Measurements from ENCODE around the gene KRTAP10-8. TPM values are rescaled to one million over a fixed set of nuclear protein-coding genes. Genes with fewer than 3 reads are reported as not detected.

Gene KRTAP10-8
- total and polyA plus RNA-seq, 2 of the 4 experiments (the other 2 are of a cell fraction): not detected

- no peaks in the 10 kb centered on the region for H3K36me3 ChIP-seq (ENCODE audit: control insufficient read depth, insufficient read depth, low read length)
- DNase-seq (no peak), ATAC-seq (ENCODE audit: low read depth) (no peak)
- H2AK5ac ChIP-seq (ENCODE audit: low read depth, low read length): no peak overlapping the region
- no peaks in the 10 kb centered on the region for H3K79me1 ChIP-seq (ENCODE audit: low read depth in 1 of 2, low read length in 2 of 2)
- H3K9me3 ChIP-seq (ENCODE audit: control insufficient read depth, insufficient read depth, low read length): peaks cover 13% of the 10 kb centered on the region
- no peak overlapping the region for H4K91ac ChIP-seq (ENCODE audit: insufficient read depth, low read depth, low read length)
- no peak overlapping the region for H3K9ac ChIP-seq (ENCODE audit: low read depth, low read length)
- no peak overlapping the region for H2BK120ac ChIP-seq (ENCODE audit: low read depth, low read length)
- no peak overlapping the region for H3K14ac ChIP-seq (replicated peaks; ENCODE audit: low read depth, low read length)
- ChIA-PET POLR2A (ENCODE audit: unreplicated experiment) (no interaction called here), CTCF (no interaction called here)
- H2BK15ac ChIP-seq (ENCODE audit: low read depth, low read length): no peak overlapping the region
- intact Hi-C loops (cut with micrococcal nuclease) (no loop called here), in situ Hi-C loops (cut with MboI; ENCODE audit: low sequenced_read_pairs) (no loop called here), dilution Hi-C loops (cut with HindIII; ENCODE audit: low sequenced_read_pairs, unreplicated experiment) (no loop called here)
- no peaks in the 10 kb centered on the region for H3K9me1 ChIP-seq (ENCODE audit: insufficient read depth, low read length)
- H3K4me1 ChIP-seq (ENCODE audit: control insufficient read depth, insufficient read depth, low read length): no peaks in the 10 kb centered on the region
- no peak overlapping the region for H3K4me3 ChIP-seq (ENCODE audit: insufficient read depth, low read depth, low read length)
- no peak overlapping the region for H3K18ac ChIP-seq (ENCODE audit: low read depth, low read length)
- no peak overlapping the region for H4K5ac ChIP-seq (ENCODE audit: low read depth, low read length)
- 75% methylated on average over 11 of the region's 26 CpGs; no CpG with 5 or more reads in 1 of the 2 experiments for WGBS, 2 experiments (ENCODE audit: extremely low coverage in 2 of 2, insufficient read length in 1 of 2)
- H4K8ac ChIP-seq (ENCODE audit: low read depth in 2 of 2, low read length in 2 of 2): no peak overlapping the region
- no peak overlapping the region for H3K23ac ChIP-seq (ENCODE audit: low read depth, low read length)
- H4K20me1 ChIP-seq (ENCODE audit: insufficient read depth, low read length): no peaks in the 10 kb centered on the region
- H2BK20ac ChIP-seq (ENCODE audit: low read depth, low read length): no peak overlapping the region
- no peak overlapping the region for H3K56ac ChIP-seq (ENCODE audit: extremely low read depth, insufficient read depth, low read length)
- peaks cover 3% of the 10 kb centered on the region; the same call in 1 of the 2 replicates for H3K27me3 ChIP-seq (ENCODE audit: control insufficient read depth, insufficient read depth, low read length)
- H3K27ac ChIP-seq (ENCODE audit: insufficient read depth, low read length): no peak overlapping the region
- H2BK5ac ChIP-seq (ENCODE audit: low read depth, low read length, poor library complexity, severe bottlenecking): no peak overlapping the region
- no peak overlapping the region for H2AFZ ChIP-seq (replicated peaks; ENCODE audit: low read length, poor library complexity)
- H3K4me2 ChIP-seq (ENCODE audit: low read depth, low read length): no peak overlapping the region
- TF ChIP-seq RCOR1 (IDR thresholded peaks at IDR 0.05; ENCODE audit: insufficient replicate concordance, low read length) (no peak), SMC3 (IDR thresholded peaks at IDR 0.05; ENCODE audit: low read depth, low read length) (no peak)
- BruUV-seq (replicated peaks): no TSS peak
- no peak overlapping the region for H2AK9ac ChIP-seq (replicated peaks; ENCODE audit: low read depth, low read length, poor library complexity)
- H3K4ac ChIP-seq (ENCODE audit: low read depth, low read length): no peak overlapping the region
Measured at GRCh38 chr21:44613386-44614155, 1.7 kb downstream of the KRTAP10-8 start.

Data from IMR-90 (cell line).